Measurements from ENCODE around the gene SHROOM3. TPM values are rescaled to one million over a fixed set of nuclear protein-coding genes. Genes with fewer than 3 reads are reported as not detected.

SHROOM3 gene
- total RNA-seq, 2 donors from 2014 or later = 18.1 to 21.8 TPM

GRCh38 chr4:76764251-76764650 lies 329.2 kb downstream of the SHROOM3 start:
- no peak overlapping the region for H3K9ac ChIP-seq (ENCODE audit: extremely low read depth, low read length, poor library complexity, severe bottlenecking)
- peak overlapping the region; percentile 25 for H3K27ac ChIP-seq (ENCODE audit: low read depth, low read length)
- WGBS, 2 experiments (ENCODE audit: insufficient coverage in 1 of 2, insufficient read length in 1 of 2) = 45 to 80% methylated on average over 1 of the region's 1 CpG
- H3K9me3 ChIP-seq (ENCODE audit: control insufficient read depth, low read length) = no peaks in the 10 kb centered on the region
- Mint-ChIP-seq H3K27ac (peak overlapping the region; percentile 8), H3K9me3 (no peaks in the 10 kb centered on the region), H3K36me3 (ENCODE audit: low read depth) (peaks cover 29% of the 10 kb centered on the region), H3K4me3 (no peak overlapping the region), H3K27me3 (ENCODE audit: insufficient read depth) (no peaks in the 10 kb centered on the region), H3K4me1 (peaks cover 4% of the 10 kb centered on the region)
- TF ChIP-seq CTCF (conservative IDR thresholded peaks at IDR 0.05) = no peak
- no peak overlapping the region for H3K4me3 ChIP-seq (ENCODE audit: low read length)
- H3K36me3 ChIP-seq (ENCODE audit: control insufficient read depth, insufficient read depth, low read length) = peaks cover 61% of the 10 kb centered on the region
- no peaks in the 10 kb centered on the region for H3K4me1 ChIP-seq (ENCODE audit: control insufficient read depth, insufficient read depth, low read length)
- no peak for DNase-seq
- no peaks in the 10 kb centered on the region for H3K27me3 ChIP-seq (ENCODE audit: control insufficient read depth, insufficient read depth, low read length, poor library complexity, severe bottlenecking)

- Mint-ChIP-seq H3K4me1 (peaks cover 4% of the 10 kb centered on the region), H3K9me3 (no peaks in the 10 kb centered on the region), H3K27me3 (ENCODE audit: insufficient read depth) (no peaks in the 10 kb centered on the region), H3K27ac (no peak overlapping the region), H3K4me3 (no peak overlapping the region), H3K36me3 (ENCODE audit: low read depth) (peaks cover 26% of the 10 kb centered on the region)
- DNase-seq = no peak
- no peak overlapping the region for H3K9ac ChIP-seq (ENCODE audit: extremely low read depth, low read length, poor library complexity, severe bottlenecking)
- no peak for TF ChIP-seq CTCF (conservative IDR thresholded peaks at IDR 0.05)
- 91 to 94% methylated on average over 4 to 12 of the region's 14 CpGs for WGBS, 2 experiments (ENCODE audit: insufficient coverage in 1 of 2, insufficient read length in 1 of 2)
- no peaks in the 10 kb centered on the region for H3K4me1 ChIP-seq (ENCODE audit: control insufficient read depth, insufficient read depth, low read length)
- H3K4me3 ChIP-seq (ENCODE audit: low read length) = no peak overlapping the region
- H3K9me3 ChIP-seq (ENCODE audit: control insufficient read depth, low read length) = no peaks in the 10 kb centered on the region
- no peaks in the 10 kb centered on the region for H3K27me3 ChIP-seq (ENCODE audit: control insufficient read depth, insufficient read depth, low read length, poor library complexity, severe bottlenecking)
- H3K27ac ChIP-seq (ENCODE audit: low read depth, low read length) = no peak overlapping the region
- H3K36me3 ChIP-seq (ENCODE audit: control insufficient read depth, insufficient read depth, low read length) = peaks cover 58% of the 10 kb centered on the region
Measured at GRCh38 chr4:76765473-76766183, 330.6 kb downstream of the SHROOM3 start.

- H3K4me3 Mint-ChIP-seq = no peak overlapping the region
- H3K36me3 Mint-ChIP-seq (ENCODE audit: low read depth) = peaks cover 39% of the 10 kb centered on the region
- H3K36me3 ChIP-seq (ENCODE audit: control insufficient read depth, insufficient read depth, low read length) = peaks cover 57% of the 10 kb centered on the region
- H3K27ac Mint-ChIP-seq = peak overlapping the region; percentile 13
- H3K4me1 Mint-ChIP-seq = peaks cover 4% of the 10 kb centered on the region
- no peaks in the 10 kb centered on the region for H3K9me3 Mint-ChIP-seq
- no peaks in the 10 kb centered on the region for H3K27me3 Mint-ChIP-seq (ENCODE audit: insufficient read depth)
- WGBS, 2 experiments (ENCODE audit: insufficient coverage in 1 of 2, insufficient read length in 1 of 2) = 76 to 84% methylated on average over 2 of the region's 2 CpGs
- no peak for DNase-seq
- no peak overlapping the region for H3K4me3 ChIP-seq (ENCODE audit: low read length)
- H3K9me3 ChIP-seq (ENCODE audit: control insufficient read depth, low read length) = no peaks in the 10 kb centered on the region
- H3K27me3 ChIP-seq (ENCODE audit: control insufficient read depth, insufficient read depth, low read length, poor library complexity, severe bottlenecking) = no peaks in the 10 kb centered on the region
- no peaks in the 10 kb centered on the region for H3K4me1 ChIP-seq (ENCODE audit: control insufficient read depth, insufficient read depth, low read length)
- no peak for TF ChIP-seq CTCF (conservative IDR thresholded peaks at IDR 0.05)
- H3K27ac ChIP-seq (ENCODE audit: low read depth, low read length) = no peak overlapping the region
- no peak overlapping the region for H3K9ac ChIP-seq (ENCODE audit: extremely low read depth, low read length, poor library complexity, severe bottlenecking)
Measured at GRCh38 chr4:76767983-76768382, 333.0 kb downstream of the SHROOM3 start.

Data from endodermal cell (in vitro differentiated cells).